ENCODE data around the gene ASCC1.

ASCC1 gene

GRCh38 chr10:72260976-72261783 lies 45.1 kb upstream of the ASCC1 start:
- in situ Hi-C loops (cut with MboI; ENCODE audit: low pct_unique_long_range_greater_than_20kb, low sequenced_read_pairs, unreplicated experiment) = no loop called here
- TF ChIP-seq, protein P1, sequence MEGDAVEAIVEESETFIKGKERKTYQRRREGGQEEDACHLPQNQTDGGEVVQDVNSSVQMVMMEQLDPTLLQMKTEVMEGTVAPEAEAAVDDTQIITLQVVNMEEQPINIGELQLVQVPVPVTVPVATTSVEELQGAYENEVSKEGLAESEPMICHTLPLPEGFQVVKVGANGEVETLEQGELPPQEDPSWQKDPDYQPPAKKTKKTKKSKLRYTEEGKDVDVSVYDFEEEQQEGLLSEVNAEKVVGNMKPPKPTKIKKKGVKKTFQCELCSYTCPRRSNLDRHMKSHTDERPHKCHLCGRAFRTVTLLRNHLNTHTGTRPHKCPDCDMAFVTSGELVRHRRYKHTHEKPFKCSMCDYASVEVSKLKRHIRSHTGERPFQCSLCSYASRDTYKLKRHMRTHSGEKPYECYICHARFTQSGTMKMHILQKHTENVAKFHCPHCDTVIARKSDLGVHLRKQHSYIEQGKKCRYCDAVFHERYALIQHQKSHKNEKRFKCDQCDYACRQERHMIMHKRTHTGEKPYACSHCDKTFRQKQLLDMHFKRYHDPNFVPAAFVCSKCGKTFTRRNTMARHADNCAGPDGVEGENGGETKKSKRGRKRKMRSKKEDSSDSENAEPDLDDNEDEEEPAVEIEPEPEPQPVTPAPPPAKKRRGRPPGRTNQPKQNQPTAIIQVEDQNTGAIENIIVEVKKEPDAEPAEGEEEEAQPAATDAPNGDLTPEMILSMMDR (IDR thresholded peaks at IDR 0.05; ENCODE audit: extremely low read depth, insufficient read depth, missing control alignments) = peak; percentile 43
- DNase-seq (ENCODE audit: low spot score) = peak; percentile 82

DNA sequence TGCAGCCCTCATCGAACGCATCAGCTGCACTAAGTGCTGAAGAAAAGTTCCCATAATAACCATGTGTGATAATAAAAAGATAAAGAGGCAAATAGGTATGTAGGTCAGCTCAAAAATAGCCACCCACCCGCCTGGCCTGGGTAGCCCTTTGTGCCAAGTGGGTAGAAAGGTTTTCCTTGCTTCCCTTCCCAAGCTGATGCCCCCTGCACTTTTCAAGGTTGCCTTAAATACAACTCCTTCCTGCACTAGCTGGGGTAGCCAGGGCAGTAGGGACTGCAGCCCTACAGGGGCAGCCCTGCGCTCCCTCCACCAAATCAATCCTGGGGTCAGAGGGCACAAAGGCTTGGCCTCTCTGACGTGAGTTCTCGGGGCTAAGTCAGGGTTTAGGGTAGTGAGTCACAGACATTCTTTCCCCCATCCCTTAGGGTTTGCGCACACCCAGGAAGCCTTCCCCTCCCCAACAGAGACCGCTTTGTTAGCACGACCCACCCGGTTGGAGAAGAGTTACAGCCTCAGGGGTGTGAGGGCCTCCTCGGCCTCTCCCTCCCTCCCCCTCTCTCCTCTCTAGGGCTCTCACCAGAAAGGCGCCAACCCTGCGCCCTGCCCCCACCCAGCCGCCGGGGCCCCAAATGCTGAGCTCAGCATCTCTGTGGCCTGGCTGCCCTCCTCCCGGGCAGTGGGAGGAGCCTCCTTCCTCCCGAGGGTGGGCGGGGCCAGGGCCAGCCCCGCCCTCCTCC lies 44.3 kb upstream of the ASCC1 start:
- TF ChIP-seq, protein P1 (IDR thresholded peaks at IDR 0.05; ENCODE audit: extremely low read depth, insufficient read depth, missing control alignments) = no peak
- DNase-seq (ENCODE audit: low spot score) = no peak
- in situ Hi-C loops (cut with MboI; ENCODE audit: low pct_unique_long_range_greater_than_20kb, low sequenced_read_pairs, unreplicated experiment) = no loop called here

DNA sequence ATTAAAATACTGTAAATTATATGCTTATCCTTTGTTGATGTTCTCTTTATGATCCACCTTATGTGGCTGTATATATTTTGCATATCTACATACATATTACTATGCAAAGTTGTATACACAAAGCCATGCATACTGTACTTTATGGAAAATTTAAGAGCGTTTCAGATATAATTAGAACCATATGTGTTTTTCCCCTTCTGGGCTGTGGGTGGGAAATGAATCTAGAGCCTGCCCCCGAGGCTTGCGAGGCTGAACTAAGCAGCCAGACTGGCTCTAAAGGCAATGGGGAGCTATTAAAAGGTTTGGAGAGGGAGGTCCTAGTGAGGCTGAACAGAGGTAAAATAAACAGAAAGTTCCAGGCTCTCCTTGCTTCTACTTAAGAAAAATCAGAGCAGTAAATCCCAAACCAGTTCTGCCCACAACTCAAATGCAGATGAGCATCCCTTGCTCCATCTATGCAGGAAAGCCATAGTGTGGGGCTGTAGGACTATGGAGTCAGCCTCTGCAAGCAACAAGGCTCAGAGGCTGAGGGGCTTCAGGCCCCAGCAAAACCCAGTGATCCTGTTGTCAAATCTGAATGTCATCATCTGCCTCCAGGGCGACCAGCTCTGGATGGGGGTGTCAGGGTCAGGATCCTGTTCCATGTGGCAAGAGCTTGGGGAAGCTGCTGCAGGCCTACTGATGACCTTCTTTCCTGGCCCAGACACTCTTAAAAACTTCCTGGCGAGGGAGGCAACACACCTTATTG lies 43.6 kb upstream of the ASCC1 start:
- in situ Hi-C loops (cut with MboI; ENCODE audit: low pct_unique_long_range_greater_than_20kb, low sequenced_read_pairs, unreplicated experiment) = loop anchor here (10.0 kb wide), 1 partner anchor 75 kb away; no protein-coding TSS in a partner anchor
- TF ChIP-seq, protein P1 (IDR thresholded peaks at IDR 0.05; ENCODE audit: extremely low read depth, insufficient read depth, missing control alignments) = no peak
- DNase-seq (ENCODE audit: low spot score) = no peak

DNA sequence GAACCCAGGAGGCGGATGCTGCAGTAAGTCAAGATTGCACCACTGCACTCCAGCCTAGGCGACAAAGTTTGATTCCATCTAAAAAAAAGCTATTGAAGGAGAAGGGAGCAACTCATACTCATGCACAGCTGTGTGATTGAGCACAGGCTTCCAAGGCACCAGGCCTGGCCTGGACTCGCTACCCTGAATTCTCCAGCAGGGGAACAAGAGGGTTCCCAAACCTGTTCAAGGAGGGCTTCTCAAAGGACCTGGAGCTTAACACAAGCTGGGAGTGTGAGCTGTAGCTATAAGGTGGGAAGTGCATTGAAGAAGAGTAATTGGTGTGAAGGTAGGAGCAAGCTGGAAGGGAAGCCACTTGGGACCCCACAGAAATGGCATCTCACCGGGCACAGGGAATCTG lies 42.5 kb upstream of the ASCC1 start:
- DNase-seq (ENCODE audit: low spot score) = no peak
- in situ Hi-C loops (cut with MboI; ENCODE audit: low pct_unique_long_range_greater_than_20kb, low sequenced_read_pairs, unreplicated experiment) = loop anchor here (10.0 kb wide), 1 partner anchor 76 kb away; no protein-coding TSS in a partner anchor
- TF ChIP-seq, protein P1 (IDR thresholded peaks at IDR 0.05; ENCODE audit: extremely low read depth, insufficient read depth, missing control alignments) = no peak

- TF ChIP-seq, protein P1 (IDR thresholded peaks at IDR 0.05; ENCODE audit: extremely low read depth, insufficient read depth, missing control alignments) = no peak
- in situ Hi-C loops (cut with MboI; ENCODE audit: low pct_unique_long_range_greater_than_20kb, low sequenced_read_pairs, unreplicated experiment) = loop anchor here (10.0 kb wide), 1 partner anchor 78 kb away; no protein-coding TSS in a partner anchor
Measured at GRCh38 chr10:72257051-72257892, 41.2 kb upstream of the ASCC1 start.

More at GRCh38 chr10:72257051-72257892, 41.2 kb upstream of the ASCC1 start:
- peak; percentile 67 for DNase-seq (ENCODE audit: low spot score)
